ENCODE data around the gene LDB3.
"Not testable (repeated sequence)": the region's sequence is repeated elsewhere in the genome, so short reads cannot be mapped to it uniquely, and the experiment has no call there.

Gene LDB3

DNA sequence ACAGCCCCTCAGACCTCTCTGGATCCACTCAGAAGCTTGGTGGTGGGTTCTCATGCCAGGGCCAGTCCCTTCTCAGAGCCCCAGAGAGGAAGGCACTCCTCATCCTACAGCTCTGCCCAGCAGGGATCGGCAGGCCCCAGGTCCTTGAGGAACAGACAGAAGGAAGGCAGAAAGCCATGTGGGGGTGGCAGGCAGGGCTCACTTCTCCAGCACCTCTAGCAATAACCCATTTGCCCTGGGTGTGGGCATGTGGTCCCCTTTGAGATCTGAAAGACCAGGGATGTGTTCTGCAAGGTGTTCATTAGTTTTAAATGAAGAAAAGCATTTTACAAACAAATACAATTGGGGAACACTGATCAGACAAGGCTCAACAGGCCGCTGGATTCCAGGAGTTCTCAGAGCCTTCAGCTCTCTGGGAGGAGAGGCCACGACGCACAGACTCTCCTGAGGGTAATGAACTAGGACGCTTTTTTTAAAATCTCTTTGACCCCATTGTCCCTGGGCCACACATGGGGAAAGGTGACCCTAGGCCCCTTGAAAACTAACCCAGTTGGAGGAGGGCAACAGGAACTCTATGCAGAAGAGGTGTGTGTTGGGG, 40.6 kb downstream of the LDB3 start:
- no peak for DNase-seq

DNA sequence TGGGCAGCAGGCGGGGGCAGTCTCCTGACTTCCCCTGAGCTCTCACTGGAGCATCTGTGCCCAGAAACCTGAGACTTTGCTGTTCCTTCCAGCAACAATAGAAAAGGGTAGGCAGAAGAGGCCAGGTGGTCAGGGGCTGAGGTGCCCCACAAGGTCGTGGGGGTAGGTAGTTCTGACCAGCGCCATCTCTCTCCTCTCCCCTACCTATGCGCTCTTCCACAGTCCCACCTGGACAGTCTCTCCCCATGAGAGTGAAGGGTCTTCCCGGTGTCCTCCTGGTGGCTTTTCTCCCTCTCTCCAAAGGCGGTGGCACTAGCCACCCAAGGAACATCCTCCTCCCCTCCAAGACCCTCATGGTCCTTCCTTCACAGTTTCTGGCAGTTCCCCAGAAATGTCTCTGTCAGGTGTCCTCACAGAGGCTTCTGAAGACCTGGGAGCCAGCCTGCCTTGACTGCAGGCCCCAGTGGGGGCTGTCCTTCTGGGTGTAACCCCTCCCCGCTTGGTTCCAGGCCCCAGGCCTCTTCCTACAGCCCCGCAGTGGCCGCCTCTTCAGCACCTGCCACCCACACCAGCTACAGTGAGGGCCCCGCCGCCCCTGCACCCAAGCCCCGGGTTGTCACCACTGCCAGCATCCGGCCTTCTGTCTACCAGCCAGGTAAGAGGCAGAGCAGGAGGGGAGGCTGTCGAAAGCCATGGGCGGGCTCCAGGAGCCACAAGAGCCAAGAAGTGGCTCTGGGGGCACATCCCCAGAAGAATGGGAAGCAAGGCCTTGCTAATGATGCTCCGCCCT, 41.3 kb downstream of the LDB3 start:
- DNase-seq: no peak

DNA sequence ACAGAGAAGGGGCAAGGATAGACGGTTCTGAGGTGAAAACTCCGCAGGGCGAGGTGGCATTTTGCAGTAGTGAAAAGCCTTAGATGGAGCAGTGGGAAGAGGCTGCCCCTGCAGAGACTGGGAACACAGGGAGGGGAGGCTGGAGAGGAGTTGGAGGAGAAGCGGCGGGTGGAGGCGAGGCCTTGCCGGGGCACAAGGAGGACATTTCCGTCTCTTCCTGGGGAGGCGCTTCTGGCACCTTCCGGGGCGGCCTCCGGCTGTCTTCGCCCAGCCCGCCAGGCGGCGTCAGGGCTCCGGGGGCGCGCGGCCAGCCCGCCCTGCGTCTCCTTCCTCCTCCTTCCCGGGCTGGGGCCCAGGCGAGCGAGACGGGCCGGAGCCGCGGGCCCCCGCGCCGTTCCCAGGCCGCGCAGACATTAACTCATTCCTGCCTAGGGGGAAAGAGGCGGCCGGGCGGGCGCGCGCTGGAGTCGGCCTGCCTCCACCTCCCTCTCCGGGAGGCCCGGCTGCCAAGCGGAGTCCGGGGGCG, 42.7 kb downstream of the LDB3 start:
- peak; percentile 83 for DNase-seq

DNA sequence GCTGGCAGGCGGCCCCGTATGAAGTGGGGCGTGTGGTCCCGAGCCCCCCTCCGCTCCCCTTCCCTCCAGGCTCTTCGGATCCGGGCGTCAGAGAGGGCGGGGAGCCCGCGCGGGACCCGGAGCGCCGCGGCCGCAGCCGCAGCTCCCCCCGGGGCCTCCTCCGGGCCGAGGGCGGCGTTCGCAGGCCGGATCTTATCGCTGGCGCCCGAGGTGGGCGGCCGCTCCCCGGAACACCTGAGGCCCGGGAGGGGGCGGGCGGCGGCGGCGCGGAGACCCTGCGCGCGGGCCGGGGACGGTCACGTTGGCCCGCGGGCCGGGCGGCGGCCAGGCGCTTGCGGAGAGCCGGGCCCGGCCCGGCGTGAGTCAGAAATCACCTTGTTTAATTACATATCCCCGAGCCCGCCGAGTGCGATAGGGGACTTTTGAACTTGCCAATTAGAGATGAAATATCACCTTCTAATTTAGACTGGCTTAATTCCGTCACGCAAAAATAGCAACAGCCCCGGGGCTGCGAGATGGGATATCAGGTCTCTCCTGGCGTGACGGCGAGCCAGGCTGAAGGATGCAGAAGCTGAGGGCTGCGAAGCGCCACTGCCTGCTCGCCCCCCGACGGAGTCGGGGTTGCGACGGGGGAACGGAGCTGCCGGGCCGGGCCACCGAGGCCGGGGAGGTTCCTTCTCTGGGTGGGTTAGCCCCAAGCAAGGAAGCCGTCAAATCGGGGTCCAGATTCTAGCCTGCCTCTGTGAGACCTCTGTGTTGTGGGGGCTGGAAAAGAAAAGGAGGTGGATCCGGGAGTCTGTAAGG, 43.4 kb downstream of the LDB3 start:
- peak; percentile 56 for DNase-seq

DNA sequence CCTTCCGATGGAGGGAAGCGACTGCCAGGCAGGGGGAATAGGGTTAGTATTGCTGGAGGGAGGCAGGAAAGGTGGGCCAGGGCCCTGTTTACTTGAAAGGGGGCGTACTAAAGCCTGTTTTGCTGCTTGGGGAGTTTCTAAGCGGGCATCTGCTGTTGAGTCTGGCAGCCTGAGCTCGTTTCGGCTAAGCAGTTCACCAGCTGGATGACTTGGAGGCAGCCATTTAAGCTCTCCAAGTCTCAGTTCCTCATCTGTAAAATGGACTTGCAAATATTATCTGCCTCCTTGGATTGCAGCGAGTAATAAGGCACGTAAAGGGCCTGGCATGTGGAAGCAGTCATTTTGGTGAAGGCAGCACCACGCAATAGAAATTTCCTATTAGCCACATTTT, 44.0 kb downstream of the LDB3 start:
- DNase-seq: no peak

DNA sequence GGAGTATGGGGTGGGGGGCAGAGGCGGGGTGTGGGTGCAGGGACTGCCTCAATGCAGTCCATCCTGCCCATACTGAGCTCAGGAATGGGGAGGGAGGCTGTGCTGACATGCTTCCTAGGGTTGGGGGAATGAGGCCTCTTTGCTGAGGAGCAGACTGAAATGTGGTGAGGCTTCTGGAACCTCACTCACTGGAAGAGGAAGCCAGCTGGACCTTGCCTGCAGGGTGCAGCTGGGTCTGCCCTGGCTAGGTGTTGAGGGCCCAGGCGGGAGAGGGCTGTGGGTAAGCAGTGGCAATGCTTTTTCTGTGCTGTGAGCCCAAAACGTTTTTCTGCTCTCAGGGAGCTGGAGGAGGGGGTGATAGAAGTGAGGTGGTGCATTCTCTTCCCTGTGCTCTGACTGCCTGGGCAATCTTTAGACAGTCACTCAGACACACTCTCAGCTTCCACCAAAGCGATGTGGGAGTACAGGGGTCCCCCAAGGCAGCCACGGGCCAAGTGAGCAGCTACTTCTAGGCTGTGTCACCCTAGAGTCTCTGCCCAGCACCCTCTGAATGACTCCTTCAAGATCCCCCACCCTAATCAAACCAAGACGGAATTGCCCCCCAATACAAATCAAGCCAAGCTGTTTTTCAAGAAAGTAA, 47.0 kb downstream of the LDB3 start:
- DNase-seq: no peak

DNA sequence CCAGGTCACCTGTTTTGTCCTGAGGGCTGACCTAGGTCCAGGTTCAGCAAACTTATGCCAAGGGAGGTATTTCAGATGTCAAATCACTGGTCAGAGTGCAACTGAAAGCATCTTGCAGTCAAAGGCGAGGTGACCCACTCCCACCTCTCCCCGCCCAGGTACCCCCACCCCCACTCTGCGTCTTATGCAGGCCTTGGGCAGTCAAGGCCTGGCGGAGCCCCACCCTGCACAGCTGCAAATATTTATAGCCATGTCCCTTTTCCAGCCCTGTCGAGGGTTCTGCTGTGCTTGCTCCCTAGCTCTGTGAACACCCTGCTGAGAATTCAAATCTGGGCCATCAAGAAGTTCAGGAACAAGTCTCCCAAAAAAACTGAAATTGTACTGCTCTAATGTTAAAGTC, 47.5 kb downstream of the LDB3 start:
- no peak for DNase-seq

DNA sequence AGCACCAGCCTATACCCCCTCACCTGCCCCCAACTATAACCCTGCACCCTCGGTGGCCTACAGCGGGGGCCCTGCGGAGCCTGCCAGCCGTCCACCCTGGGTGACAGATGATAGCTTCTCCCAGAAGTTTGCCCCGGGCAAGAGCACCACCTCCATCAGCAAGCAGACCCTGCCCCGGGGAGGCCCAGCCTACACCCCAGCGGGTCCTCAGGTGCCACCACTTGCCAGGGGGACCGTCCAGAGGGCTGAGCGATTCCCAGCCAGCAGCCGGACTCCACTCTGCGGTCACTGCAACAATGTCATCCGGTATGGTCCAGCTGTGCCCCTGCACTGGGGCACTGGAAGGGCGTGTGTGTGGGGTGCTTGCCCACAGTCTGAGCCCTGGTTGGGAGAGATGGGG, 48.2 kb downstream of the LDB3 start:
- no peak for DNase-seq

DNA sequence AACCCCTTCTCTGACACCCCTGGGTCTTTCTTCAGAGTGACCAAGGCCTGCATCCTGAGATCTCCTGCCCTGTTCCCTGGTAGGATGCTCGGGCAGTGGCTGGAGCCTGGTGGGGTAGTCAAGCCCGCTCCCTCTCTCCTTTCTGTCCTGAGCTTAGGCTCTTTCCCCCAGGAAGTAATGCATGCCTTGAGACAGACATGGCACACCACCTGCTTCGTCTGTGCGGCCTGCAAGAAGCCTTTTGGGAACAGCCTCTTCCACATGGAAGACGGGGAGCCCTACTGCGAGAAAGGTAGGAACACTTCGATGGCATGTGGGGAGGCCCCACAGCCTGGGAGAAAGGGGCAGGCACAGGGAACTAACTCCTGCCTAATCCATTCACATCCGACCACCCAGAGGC, 50.2 kb downstream of the LDB3 start:
- DNase-seq: no peak

DNA sequence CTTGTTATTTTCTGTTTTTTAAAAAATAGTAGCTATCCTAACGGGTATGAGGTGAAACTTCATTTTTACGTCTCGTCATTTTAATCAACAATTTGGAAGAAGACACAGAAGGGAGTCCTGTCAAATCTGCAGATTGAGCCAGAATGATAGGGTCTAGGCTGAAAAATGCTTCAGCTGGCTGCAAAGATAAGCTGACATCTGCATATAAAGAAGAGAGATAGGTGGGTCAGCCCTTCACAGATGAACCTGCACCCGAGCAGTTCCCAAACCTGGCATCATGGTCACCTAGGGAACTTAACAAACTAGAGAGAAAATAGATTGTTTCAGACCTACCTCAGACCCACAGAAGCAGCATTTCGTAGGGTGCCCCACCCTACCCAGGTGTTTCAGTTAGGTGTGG, 52.9 kb downstream of the LDB3 start:
- DNase-seq: no peak

DNA sequence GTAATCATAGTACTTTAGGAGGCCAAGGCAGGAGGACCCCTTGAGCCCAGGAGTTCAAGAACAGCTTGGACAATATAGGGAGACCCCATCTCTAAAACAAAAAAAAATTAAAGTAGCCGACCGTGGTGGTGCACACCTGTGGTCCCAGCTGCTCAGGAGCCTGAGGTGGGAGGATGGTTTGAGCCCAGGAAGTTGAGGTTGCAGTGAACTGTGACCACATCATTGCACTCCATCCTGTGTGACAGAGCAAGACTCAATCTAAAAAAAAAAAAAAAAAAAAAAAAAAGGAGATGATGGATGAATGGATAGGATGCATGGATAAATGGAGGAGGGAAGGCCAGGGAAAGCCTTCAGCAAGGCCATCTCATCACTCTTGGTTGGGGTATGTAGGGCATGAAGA, 54.7 kb downstream of the LDB3 start:
- no peak for DNase-seq

DNA sequence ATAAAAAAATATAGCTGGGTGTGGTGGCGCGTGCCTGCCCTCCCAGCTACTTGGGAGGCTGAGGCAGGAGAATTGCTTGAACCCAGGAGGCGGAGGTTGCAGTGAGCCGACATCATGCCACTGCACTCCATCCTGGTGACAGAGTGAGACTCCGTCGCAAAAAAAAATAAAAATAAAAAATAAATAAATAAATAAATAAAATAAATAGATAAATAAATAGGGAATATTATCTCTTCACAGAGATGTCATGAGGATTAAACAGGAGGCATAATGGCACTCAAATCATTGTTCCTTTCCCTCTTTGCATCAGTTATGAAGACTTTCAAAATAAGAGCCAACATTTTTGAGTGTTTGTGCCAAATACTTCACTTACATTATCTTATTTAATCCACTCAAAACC, 56.1 kb downstream of the LDB3 start:
- DNase-seq: no peak

DNA sequence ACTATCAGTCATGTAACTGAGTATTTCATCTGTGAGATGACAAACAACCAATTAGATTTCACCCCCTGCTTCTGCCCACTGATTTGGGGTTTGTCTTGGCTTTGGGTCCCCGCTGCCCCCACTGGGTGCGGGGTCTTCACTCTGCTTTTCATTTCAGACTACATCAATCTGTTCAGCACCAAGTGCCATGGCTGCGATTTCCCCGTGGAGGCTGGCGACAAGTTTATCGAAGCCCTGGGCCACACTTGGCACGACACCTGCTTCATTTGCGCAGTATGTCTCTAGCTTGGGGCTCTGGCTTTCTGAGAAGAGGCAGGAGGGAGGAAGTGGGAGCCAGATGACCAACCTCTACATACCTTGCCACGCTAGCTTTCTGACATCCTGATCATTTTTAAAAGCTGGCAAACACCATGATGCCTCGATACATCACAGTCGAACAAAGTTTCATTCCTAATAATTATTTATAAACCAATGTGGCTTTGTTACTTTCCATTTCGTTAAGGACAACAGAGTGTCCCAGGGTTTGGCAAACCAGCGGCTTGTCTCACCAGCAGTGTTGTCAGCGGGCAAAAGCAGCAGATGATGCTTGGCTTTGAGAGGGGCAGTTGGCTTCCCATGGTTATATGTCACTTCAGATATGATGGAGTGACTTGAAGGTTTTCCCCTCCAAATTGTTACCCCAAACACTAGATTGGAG, 57.8 kb downstream of the LDB3 start:
- DNase-seq: no peak

DNA sequence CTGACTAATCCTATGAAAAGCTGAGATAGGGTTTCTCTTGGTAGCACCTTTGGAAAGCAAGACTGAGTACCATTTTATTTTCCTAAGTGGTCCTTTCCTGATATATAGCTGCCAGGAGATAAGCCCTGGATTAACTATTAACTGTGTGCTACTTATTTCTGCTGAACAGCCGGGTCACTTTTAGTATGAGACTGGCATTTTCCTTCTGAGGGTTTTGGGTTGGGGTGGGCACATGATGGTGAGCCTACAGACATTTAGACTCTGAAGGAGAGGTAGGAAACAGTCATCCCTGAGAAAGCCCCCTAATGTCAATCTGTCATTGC, 58.3 kb downstream of the LDB3 start:
- DNase-seq: no peak

DNA sequence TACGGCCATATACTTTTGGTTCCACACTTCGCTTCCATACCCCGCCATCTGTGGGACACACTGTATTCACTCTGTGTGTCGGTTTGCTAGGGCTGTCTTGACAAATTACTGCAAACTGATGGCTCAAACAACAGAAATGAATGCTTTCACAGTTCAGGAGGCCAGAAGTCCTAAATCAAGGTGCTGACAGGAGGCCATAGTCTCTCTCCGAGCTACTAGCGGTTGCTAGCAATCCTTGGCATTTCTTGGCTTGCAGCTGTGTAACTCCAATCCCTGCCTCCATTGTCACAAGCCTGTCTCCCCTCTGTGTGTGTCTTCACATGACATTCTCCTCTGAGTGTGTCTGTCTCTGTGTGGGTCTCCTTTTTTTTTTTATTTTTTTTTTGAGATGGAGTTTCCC, 59.2 kb downstream of the LDB3 start:
- DNase-seq: no peak

DNA sequence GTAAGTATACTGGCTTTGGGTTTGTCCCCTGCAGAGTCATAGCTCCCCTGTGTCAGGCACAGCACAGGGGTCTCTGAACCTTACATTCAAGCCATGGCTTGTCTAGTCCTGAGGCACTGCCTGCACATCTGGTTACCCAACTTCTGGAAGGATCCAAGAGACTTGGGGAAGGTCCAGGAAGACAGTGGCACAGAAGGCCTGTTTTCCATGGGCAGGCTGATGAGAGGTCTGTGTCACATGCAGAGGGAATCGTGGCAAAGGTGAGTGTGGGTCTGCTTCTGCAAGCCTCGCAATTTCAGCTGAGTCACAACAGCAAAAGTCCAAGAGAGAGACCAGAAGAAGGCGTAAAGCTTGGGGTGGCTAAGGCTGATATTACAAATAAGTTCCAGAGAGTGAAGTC, 59.7 kb downstream of the LDB3 start:
- DNase-seq: no peak

DNA sequence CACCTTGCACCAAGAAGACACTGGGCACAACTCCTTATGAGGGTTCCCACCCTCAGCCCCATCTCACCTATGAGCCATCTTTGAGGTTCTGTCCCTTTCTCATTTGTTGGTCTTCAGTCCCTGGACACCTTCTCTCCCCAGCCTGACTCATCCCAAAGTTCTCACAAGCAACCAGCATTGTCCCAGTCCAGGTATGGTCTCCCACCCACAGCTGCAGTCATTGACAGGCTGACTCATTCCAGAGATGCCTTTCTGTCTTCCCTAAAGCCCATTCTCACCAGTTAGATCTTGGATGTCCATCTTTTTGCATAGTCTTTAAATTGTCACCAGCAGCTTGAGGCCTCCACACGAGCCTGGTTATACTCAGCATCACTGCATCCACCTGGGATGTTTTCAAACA, 61.4 kb downstream of the LDB3 start:
- no peak for DNase-seq

DNA sequence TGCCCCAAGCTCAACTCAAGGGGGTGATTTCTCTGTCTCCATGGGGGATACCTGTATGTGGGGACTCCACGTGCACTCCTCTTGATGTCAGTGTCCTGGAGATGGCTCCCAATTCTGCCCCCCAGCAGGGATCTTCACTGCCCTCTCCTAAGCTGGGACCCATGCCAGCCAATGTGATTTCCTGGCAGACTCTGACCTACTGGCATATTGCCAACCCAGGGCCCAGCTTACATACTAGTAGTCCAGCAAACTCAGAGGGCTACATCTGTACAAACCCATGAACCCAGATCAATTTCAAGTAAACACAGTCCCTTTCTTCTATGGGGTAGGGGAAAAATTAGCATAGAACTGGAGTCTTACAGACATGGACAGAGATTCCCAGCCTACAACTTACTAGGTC, 61.9 kb downstream of the LDB3 start:
- no peak for DNase-seq

DNA sequence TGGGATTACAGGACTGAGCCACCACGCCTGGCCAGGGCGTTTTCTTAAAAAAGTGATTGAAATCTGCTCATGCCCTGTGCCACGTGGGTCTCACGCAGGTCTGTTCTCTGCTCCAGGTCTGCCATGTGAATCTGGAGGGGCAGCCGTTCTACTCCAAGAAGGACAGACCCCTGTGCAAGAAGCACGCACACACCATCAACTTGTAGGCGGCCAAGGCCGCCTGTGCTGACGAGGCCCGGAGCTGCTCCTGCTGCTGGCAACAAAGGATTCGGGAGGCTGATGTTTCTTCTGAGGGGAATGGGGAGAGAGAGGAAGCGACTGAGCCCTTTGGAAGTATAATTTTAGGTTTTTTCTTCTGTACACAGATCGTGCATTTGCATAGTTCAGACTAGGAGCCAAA, 64.5 kb downstream of the LDB3 start:
- no peak for DNase-seq

DNA sequence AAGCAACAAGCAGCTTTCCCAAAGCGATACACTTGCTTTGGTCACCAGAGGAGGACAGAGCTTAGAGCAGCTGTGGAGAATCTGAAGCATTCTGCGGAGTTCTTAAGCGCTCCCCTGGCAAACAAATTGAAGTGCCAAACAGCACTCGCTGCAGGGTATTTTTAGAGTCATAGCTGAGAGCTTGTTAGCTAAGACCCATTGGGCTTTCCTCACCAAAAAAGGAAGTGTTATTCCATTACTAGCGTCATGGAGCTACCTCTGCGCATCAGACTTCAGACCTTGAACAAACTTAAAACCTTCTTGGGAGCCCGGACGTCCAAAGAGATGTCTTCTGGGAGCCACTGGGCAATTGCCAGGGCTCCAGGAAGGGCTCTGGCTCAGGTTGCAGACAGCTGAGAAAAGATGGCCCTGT, 65.0 kb downstream of the LDB3 start:
- no peak for DNase-seq

DNA sequence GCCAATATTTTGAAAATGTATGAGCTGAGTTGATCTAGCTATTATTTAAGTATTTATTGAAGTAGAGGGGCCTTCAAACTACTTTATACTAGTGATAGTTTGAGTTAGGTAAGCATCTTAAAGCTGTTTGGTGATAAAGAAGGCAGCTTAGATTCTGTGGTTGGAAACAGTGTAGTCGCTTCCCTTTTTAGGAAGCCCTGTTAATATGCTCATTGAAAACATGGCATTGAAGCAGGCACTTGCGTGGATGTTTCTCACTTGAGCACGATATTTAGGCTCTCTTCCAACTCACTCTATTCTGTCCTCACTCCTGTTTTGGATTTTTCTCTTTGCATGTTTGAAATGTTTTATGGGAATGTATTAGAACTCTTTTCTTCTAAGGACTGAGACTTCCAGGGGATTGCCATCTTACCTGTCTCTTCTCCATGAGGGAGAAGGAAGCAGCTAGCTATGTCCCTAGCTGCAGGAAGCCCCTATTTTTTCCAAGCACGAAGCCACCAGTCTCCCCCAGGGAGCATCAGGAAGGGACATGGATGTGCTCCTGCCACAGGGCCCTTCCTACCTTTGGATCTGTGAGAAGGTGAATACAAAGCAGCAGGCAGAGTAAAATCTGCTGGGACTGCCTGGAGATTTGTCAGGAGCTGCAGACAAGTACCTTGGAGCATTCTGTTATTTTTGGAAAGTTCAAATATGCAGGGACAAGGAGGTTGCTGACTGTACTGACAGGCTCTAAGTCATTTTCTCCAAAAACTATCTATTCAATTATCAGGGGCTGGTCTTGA, 66.1 kb downstream of the LDB3 start:
- DNase-seq: no peak

DNA sequence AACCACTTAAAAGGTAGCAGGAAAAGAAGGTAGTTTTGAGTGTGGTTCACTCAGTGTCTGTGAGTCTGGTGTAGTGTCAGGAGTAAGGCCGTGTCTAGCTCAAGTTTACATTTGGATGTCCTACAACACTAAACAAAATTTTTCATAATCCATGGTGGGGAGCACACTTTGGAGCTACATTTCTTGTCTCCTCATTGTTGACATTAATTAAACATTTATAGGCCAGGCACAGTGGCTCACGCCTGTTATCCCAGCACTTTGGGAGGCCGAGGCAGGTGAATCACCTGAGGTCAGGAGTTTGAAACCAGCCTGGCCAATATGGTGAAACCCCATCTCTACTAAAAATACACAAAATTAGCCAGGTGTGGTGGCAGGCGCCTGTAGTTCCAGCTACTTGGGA, 67.0 kb downstream of the LDB3 start:
- not testable (repeated sequence) for DNase-seq

All from stimulated activated CD4-positive, alpha-beta T cell treated with anti-CD3 and anti-CD28 coated beads, Interleukin-12 subunit alpha, Interleukin-12 subunit beta, amount 100 ng/mL, for 4 hours (primary cell).